PC-9 (cell line): ENCODE results near the gene CLCN1.

Experiments
- CTCF ChIP-seq: fragments of 200-600 bp; sonication (generic); conservative IDR thresholded peaks from 2 replicates; pipeline ENCODE4 v1.6.1; 2017; ENCODE audit warnings: mixed run types, antibody characterized with exemption, mild to moderate bottlenecking, moderate library complexity
- EZH2 ChIP-seq: fragments of 200-600 bp; sonication (generic); IDR thresholded peaks from 2 replicates; pipeline ENCODE4 v1.8.0; 2017; ENCODE audit warnings: antibody characterized with exemption, low read depth

GRCh38 chr7:143280566-143280965 is 35.3 kb upstream of the CLCN1 start:
- TF ChIP-seq EZH2 (no peak), CTCF (no peak)
